Fibroblast of gingiva (primary cell): ENCODE measurements around the gene MEG3.
"Not testable (repeated sequence)": the region's sequence is repeated elsewhere in the genome, so short reads cannot be mapped to it uniquely, and the experiment has no call there.

Source experiments
- DNase-seq: peaks from one replicate; pipeline ENCODE4 v3.0.0-alpha.2; 2011; ENCODE audit warnings: low read depth

MEG3 gene

GRCh38 chr14:100815478-100816285, 10.2 kb upstream of the MEG3 start:
- DNase-seq = peak; percentile 52

DNA sequence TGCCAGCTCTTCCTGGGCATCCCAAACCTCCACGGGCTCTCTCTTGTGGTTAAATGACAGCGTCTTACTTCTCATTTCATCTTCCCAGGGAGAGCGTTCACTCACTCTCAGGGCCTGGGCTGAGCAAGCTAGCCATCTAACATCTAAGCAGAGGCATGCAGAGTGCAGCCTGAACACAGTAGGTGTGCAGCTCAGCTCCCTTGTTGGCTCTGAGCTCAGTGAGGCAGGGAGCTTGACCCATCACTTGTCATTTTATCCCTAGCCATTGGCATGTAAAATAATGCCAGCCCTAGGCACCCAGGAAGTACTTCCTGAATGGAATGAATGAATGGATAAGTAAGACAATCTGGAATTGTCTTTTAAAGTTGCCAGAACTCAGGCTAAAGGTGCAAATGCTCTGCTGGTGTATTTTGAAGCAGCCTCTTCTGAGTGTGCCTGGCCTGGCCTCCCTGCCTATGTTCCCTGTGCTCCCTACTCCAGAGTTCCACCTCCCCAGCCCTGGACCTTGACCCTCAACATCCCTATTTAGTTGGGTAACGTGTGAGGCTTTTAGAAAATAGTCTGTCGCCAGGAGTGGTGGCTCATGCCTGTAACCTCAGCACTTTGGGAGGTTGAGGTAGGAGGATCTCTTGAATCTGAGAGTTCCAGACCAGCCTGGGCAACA, 9.5 kb upstream of the MEG3 start:
- DNase-seq = no peak

GRCh38 chr14:100816950-100817901, 8.7 kb upstream of the MEG3 start:
- DNase-seq = no peak

GRCh38 chr14:100818221-100818699, 7.7 kb upstream of the MEG3 start:
- DNase-seq = no peak

- not testable (repeated sequence) for DNase-seq
Observed at GRCh38 chr14:100818923-100819322, 7.0 kb upstream of the MEG3 start.

DNA sequence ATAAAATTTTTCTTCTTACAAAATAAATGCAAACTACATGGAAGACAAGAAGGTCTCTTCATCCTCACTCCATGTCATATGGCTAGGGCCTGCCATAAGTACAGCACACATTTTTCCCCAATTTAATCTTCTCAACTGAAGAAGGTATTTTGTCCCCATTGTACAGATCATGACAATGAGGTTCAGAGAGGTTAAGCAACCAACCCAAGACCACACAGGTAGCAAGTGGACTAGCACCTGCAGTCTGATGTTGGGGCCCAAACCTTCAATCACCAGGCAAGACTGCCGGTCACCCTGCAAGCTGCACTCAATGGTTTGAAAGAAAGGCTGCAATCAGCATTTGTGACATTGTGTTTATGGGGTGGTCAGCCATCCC, 6.5 kb upstream of the MEG3 start:
- no peak for DNase-seq

DNA sequence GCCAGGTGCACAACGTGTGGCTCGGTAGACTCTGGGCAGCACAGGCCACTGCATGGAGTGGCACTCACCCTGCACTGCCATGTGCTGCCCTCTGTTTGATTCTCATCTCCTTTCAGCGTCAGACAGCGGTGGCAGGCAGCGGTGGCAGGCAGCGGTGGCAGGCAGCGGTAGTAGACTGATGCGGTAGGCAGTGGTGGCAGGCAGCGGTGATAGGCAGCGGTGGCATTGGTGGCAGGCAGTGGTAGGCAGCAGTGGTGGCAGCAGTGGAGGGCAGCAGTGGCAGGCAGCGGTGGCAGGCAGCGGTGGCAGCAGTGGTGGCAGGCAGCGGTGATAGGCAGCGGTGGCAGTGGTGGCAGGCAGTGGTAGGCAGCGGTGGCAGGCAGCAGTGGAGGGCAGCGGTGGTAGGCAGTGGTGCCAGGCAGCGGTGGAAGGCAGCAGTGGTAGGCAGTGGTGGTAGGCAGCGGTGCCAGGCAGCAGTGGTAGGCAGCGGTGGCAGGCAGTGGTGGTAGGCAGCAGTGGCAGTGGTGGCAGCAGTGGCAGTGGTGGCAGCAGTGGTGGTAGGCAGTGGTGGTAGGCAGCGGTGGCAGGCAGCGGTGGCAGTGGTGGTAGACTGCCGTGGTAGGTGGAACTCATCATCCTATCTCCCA, 6.0 kb upstream of the MEG3 start:
- no peak for DNase-seq

DNA sequence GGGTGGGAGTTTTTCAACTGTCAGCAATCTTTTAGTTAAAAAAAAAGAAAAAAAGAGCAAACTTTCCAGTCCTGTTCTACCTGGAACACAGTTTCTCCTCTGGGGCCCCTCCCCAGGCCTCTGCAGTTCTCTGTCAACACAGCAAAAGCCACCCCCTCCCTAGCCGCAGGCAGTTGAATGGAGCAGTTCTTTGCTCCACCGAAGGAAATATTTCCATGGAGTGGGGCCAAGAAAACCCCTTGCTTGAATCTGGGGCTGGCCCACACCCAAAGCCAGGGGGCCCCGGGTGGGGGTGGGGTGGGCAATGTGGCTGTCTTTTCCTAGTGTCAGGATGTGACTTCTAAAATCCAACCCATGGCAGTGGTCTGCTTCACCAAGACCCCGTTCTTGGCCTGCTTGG, 5.0 kb upstream of the MEG3 start:
- no peak for DNase-seq

- DNase-seq = no peak
Observed at GRCh38 chr14:100822013-100822412, 3.9 kb upstream of the MEG3 start.

GRCh38 chr14:100822532-100823296, 3.2 kb upstream of the MEG3 start:
- peak; percentile 67 for DNase-seq

- DNase-seq = peak; percentile 53
Observed at GRCh38 chr14:100823413-100824080, 2.4 kb upstream of the MEG3 start.

GRCh38 chr14:100824091-100824551, 1.8 kb upstream of the MEG3 start:
- peak; percentile 46 for DNase-seq

DNA sequence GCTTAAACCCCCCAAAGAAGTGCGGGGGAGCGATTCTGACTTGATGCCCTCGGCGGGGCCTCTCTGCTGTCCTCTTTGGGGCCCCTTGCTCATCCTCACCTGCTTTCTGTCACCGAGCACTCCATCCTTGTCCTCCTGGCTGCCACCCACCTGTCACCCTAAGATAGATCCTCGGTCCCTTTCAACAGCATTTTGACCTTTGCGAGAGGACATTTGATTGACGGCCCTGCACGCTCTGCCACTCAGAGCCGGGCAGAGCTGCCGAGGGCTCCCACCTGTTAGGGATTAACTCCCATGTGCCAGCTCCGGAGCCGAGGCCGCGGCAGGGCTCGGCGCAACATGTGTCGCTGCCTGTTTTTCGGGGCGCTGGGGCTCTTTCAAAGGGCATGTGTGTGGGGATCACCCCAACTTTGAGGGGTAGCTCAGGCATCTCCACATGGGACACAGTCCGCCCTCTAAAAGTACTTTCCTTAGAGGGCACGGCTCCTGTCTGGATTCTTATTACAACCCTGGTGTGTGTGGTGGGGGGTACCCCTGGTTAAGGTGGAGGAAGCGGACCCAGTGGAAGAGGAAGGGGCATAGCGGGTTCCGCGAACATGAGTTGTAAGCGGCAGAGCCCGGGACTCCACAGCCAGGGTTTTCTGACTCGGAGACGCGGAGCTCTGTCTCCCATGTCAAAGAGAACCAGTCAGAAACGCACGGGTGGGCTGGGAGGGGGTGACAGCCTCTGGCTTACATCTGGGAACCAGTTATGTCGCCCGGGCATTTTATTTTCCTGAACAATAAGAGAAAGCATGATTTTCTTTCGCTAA, 811 bp upstream of the MEG3 start:
- DNase-seq = no peak

DNA sequence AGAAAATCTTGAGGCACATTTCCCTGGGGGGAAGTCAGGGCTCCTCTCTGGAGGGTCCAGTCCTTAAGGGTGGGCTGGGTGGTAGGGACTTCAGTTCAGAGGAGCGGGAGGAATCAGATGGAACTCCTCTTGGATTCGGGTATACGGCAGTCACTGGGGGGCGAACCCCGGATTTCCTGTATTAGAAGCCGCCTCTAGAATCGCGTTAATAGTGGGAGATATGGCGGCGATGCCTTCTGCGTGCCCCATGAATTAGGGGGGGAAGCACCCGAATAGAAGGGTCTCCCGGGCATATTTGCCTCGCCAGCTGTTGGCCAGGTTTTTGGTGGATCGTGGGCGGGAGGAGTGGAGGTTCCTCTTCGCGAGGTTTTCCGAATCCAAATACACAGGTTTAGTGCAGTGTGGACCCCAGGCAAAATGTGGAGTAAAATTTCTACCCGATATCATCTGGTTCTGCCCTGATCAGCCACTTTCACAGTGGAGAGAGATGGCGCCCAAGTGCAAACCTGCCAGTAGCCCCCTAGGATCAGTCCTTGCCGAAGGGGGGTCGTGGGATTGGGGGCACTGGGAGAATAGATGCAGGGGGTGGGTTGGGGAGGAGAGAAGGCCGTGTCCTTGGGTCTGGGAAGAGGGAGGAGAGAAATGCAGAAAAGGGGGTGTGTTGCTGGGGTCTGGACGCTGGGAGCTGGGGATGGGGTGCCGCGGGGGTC, 628 bp downstream of the MEG3 start:
- no peak for DNase-seq

- peak; percentile 34 for DNase-seq
Observed at GRCh38 chr14:100827101-100828021, 1.4 kb downstream of the MEG3 start.

- peak; percentile 88 for DNase-seq
Observed at GRCh38 chr14:100828031-100828769, 2.3 kb downstream of the MEG3 start.

- DNase-seq = no peak
Observed at GRCh38 chr14:100830681-100831080, 4.8 kb downstream of the MEG3 start.
